Measurements from ENCODE around the gene SMTNL1.

GRCh38 chr11:57566005-57566904 lies 28.9 kb downstream of the SMTNL1 start:
- no peak for TF ChIP-seq POLR2A (IDR thresholded peaks at IDR 0.05)
- no peak for TF ChIP-seq CTCF (IDR thresholded peaks at IDR 0.05)

All from Peyer's patch (tissue), 4 donors.